ENCODE results near the gene GRIN1. TPM values are rescaled to one million over a fixed set of nuclear protein-coding genes. Genes with fewer than 3 reads are reported as not detected.

Gene GRIN1
- total RNA-seq, 1 donor from 2014 or later = 0.18 TPM

GRCh38 chr9:137172901-137173795 lies 34.2 kb downstream of the GRIN1 start:
- H3K36me3 Mint-ChIP-seq (ENCODE audit: low read depth, unreplicated experiment) = peaks cover 7% of the 10 kb centered on the region
- TF ChIP-seq, protein P1, sequence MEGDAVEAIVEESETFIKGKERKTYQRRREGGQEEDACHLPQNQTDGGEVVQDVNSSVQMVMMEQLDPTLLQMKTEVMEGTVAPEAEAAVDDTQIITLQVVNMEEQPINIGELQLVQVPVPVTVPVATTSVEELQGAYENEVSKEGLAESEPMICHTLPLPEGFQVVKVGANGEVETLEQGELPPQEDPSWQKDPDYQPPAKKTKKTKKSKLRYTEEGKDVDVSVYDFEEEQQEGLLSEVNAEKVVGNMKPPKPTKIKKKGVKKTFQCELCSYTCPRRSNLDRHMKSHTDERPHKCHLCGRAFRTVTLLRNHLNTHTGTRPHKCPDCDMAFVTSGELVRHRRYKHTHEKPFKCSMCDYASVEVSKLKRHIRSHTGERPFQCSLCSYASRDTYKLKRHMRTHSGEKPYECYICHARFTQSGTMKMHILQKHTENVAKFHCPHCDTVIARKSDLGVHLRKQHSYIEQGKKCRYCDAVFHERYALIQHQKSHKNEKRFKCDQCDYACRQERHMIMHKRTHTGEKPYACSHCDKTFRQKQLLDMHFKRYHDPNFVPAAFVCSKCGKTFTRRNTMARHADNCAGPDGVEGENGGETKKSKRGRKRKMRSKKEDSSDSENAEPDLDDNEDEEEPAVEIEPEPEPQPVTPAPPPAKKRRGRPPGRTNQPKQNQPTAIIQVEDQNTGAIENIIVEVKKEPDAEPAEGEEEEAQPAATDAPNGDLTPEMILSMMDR (IDR thresholded peaks at IDR 0.05; ENCODE audit: insufficient read depth, low read depth, low read length) = no peak
- no peak for TF ChIP-seq EZH2 (IDR thresholded peaks at IDR 0.05; ENCODE audit: insufficient read depth, low read length)
- peaks cover 15% of the 10 kb centered on the region for H3K27me3 Mint-ChIP-seq (ENCODE audit: low read depth, unreplicated experiment)
- no peaks in the 10 kb centered on the region for H3K9me3 Mint-ChIP-seq (ENCODE audit: unreplicated experiment)
- Histone ChIP-seq H4K20me1 (ENCODE audit: insufficient read depth, low read length) (peaks cover 17% of the 10 kb centered on the region), H3K9ac (ENCODE audit: low read length) (no peak overlapping the region), H3K79me2 (ENCODE audit: insufficient read depth, low read length) (no peaks in the 10 kb centered on the region), H3K4me1 (ENCODE audit: insufficient read depth, low read length) (no peaks in the 10 kb centered on the region), H3K27me3 (ENCODE audit: insufficient read depth, low read length) (peaks cover 18% of the 10 kb centered on the region), H3K9me3 (ENCODE audit: insufficient read depth, low read depth, low read length) (no peaks in the 10 kb centered on the region), H2AFZ (ENCODE audit: low read depth, low read length) (no peak overlapping the region), H3K27ac (ENCODE audit: low read depth, low read length) (no peak overlapping the region), H3K4me3 (ENCODE audit: insufficient read depth, low read depth, low read length) (no peak overlapping the region), H3K4me2 (ENCODE audit: low read length) (no peak overlapping the region), H3K36me3 (ENCODE audit: insufficient read depth, low read length) (peaks cover 3% of the 10 kb centered on the region)
- H3K4me3 Mint-ChIP-seq (ENCODE audit: unreplicated experiment) = no peak overlapping the region
- no peak overlapping the region for H3K27ac Mint-ChIP-seq (ENCODE audit: unreplicated experiment)
- DNase-seq (ENCODE audit: low read depth) (no peak), FAIRE-seq (no peak)
- H3K4me1 Mint-ChIP-seq (ENCODE audit: low read depth, unreplicated experiment) = no peaks in the 10 kb centered on the region

DNA sequence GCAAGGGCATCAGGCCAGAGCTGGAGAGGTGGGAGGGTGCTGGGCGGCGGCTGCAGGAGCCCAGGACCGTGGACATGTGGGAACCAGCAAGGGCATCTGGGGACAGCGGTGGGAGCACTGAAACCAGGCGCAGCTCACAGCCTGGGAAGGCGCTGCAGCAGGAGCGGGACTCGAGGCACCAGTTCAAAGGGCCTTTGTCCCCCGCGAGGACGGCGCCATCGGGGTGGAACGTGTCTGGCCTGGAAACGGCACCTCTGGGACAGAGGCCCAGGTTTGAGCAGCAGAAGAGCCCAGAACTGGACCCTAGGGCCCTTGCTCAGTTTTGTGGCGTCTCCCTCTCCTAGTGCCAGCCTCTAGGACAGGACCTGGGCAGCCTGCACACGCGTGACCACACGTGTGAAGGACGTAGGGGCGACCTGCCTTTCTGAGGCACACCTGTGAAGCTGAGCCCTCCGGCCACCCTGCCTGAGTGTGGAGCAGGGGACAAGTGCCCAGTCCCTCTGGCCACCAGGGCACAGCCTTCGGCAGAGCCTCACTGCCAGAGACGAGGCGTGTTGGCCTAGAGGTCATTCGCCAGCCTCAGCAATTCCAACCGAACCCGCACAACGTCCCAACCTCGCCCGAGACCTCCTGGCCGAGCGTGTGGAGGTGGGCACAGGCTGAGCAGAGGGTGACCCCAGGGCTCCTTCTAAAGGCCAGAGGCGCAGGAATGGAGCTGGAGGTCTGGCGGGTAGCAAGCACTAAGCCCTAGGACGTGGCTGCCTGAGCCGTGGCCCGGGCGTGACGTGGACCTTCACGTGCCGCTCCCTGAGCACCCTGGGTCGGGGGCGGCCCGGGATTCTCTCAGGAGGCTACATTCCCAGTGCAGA lies 35.1 kb downstream of the GRIN1 start:
- no peaks in the 10 kb centered on the region for H3K4me1 ChIP-seq (ENCODE audit: insufficient read depth, low read length)
- H3K27me3 Mint-ChIP-seq (ENCODE audit: low read depth, unreplicated experiment) = peaks cover 13% of the 10 kb centered on the region
- no peak for DNase-seq (ENCODE audit: low read depth)
- no peaks in the 10 kb centered on the region for H3K9me3 Mint-ChIP-seq (ENCODE audit: unreplicated experiment)
- no peak overlapping the region for H3K27ac ChIP-seq (ENCODE audit: low read depth, low read length)
- H3K4me1 Mint-ChIP-seq (ENCODE audit: low read depth, unreplicated experiment) = no peaks in the 10 kb centered on the region
- no peaks in the 10 kb centered on the region for H3K79me2 ChIP-seq (ENCODE audit: insufficient read depth, low read length)
- no peak overlapping the region for H3K4me2 ChIP-seq (ENCODE audit: low read length)
- H3K9ac ChIP-seq (ENCODE audit: low read length) = no peak overlapping the region
- H3K36me3 ChIP-seq (ENCODE audit: insufficient read depth, low read length) = peaks cover 3% of the 10 kb centered on the region
- H3K36me3 Mint-ChIP-seq (ENCODE audit: low read depth, unreplicated experiment) = peaks cover 7% of the 10 kb centered on the region
- no peak for FAIRE-seq
- peaks cover 17% of the 10 kb centered on the region for H4K20me1 ChIP-seq (ENCODE audit: insufficient read depth, low read length)
- TF ChIP-seq, protein P1 (IDR thresholded peaks at IDR 0.05; ENCODE audit: insufficient read depth, low read depth, low read length) = no peak
- no peak for TF ChIP-seq EZH2 (IDR thresholded peaks at IDR 0.05; ENCODE audit: insufficient read depth, low read length)
- no peak overlapping the region for H3K4me3 Mint-ChIP-seq (ENCODE audit: unreplicated experiment)
- peaks cover 18% of the 10 kb centered on the region for H3K27me3 ChIP-seq (ENCODE audit: insufficient read depth, low read length)
- no peak overlapping the region for H2AFZ ChIP-seq (ENCODE audit: low read depth, low read length)
- H3K4me3 ChIP-seq (ENCODE audit: insufficient read depth, low read depth, low read length) = no peak overlapping the region
- no peaks in the 10 kb centered on the region for H3K9me3 ChIP-seq (ENCODE audit: insufficient read depth, low read depth, low read length)
- no peak overlapping the region for H3K27ac Mint-ChIP-seq (ENCODE audit: unreplicated experiment)

Data from astrocyte (in vitro differentiated cells and primary cell).